GM12872 (cell line): ENCODE measurements around the gene CDH23.
A peak's percentile ranks its signal among the peaks of the same experiment; 100 is the strongest.

Source experiments
- CTCF ChIP-seq: IDR thresholded peaks from 3 replicates; pipeline ENCODE4 v1.5.1; 2011; ENCODE audit warnings: low read depth, mild to moderate bottlenecking, low read length, moderate library complexity; ENCODE audit not compliant: insufficient read depth

CDH23 gene

GRCh38 chr10:71835671-71836595 is 439.2 kb downstream of the CDH23 start:
- TF ChIP-seq CTCF, result no peak

- no peak for TF ChIP-seq CTCF
These were observed 439.9 kb downstream of the CDH23 start for GRCh38 chr10:71836596-71836974.

- TF ChIP-seq CTCF, result peak; percentile 66
These were observed 440.5 kb downstream of the CDH23 start for GRCh38 chr10:71837098-71837827.

GRCh38 chr10:71838264-71839211 is 441.8 kb downstream of the CDH23 start:
- TF ChIP-seq CTCF, result no peak

GRCh38 chr10:71840177-71840957 is 443.6 kb downstream of the CDH23 start:
- no peak for TF ChIP-seq CTCF

GRCh38 chr10:71840958-71841335 is 444.2 kb downstream of the CDH23 start:
- TF ChIP-seq CTCF, result no peak
